GM18520 (cell line): ENCODE data around the gene GLYR1.

ENCODE experiments used
- ATAC-seq: cut with Tn5 transposase; IDR thresholded peaks from one replicate; pipeline ENCODE4 v1.9.1; 2021; ENCODE audit not compliant: unreplicated experiment

GLYR1 gene

GRCh38 chr16:4880006-4880580 is 33.0 kb upstream of the GLYR1 start:
- ATAC-seq = no peak

DNA sequence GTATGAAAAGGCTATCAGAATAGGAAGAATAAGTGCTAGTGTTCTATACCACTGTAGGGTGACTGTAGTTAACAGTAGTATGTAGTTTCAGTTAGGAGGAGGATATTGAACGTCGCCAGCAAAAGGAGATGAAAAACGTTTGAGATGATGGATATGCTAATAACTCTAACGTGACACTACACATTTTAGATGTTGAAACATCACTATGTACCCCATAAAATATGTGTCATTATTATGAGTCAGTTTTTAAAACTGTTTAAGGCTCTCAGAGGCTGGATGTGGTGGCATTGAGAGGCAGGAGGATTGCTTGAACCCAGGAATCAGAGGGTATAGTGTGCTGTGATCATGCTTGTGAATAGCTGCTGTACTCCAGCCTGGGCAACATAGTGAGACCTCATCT is 32.0 kb upstream of the GLYR1 start:
- no peak for ATAC-seq

GRCh38 chr16:4877380-4877685 is 30.2 kb upstream of the GLYR1 start:
- ATAC-seq = no peak

DNA sequence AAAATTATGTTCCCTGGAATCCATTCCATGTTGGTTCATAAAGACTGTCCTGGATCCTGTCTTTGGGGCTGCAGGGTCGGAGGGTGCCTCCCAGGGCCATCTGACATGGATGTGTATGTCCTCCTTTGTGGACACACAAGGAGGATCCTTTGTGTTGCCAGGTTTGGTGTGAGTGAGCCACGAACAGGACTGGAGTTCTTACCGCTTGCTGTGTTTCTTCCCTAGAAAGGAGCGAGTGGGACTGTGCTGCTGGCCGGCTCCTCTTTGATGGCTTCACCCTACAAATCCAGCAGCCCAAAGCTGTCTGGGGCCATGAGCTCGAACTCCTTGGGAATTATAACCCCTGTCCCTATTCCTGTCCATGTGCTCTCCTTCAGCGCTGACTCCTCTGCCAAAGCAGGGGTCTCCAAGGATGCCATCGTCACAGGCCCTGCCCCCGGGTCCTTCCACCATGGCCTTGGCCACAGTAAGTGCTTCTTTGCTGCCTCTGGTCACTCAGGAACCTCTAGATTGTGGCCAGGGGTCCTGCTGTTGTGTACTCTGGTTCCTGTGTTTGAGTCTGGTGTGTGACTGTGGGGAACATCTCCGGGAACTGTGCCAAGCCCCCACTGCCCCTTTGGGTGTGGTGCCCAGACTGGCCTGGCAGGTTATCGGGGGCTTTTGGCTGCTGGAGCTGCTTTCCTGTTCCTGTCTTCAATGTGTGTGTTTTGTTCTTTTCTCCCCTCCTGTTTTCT is 29.7 kb upstream of the GLYR1 start:
- ATAC-seq = no peak

- ATAC-seq = no peak
Measured at GRCh38 chr16:4874666-4875065, 27.6 kb upstream of the GLYR1 start.

GRCh38 chr16:4873091-4873490 is 26.0 kb upstream of the GLYR1 start:
- ATAC-seq = no peak

DNA sequence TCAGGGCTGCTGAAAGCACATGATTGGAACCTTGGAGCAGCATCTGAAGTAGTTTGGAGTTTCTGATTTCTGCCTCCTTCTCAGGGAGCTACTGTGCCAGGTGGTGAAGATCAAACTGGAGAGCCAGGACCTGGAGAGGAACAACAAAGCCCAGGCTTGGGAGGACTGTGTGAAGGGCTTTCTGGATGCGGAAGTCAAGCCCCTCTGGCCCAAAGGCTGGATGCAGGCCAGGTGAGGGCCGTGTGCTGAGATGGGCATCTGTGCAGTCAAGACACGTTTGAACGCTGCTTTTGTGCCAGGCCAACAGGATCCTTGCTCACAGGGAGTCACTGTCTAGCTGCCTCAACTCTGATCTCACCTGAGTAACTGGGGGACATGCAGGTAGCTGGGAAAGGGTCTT is 24.0 kb upstream of the GLYR1 start:
- no peak for ATAC-seq

- ATAC-seq = no peak
Measured at GRCh38 chr16:4870138-4870671, 23.1 kb upstream of the GLYR1 start.

GRCh38 chr16:4869147-4869805 is 22.2 kb upstream of the GLYR1 start:
- ATAC-seq = no peak

DNA sequence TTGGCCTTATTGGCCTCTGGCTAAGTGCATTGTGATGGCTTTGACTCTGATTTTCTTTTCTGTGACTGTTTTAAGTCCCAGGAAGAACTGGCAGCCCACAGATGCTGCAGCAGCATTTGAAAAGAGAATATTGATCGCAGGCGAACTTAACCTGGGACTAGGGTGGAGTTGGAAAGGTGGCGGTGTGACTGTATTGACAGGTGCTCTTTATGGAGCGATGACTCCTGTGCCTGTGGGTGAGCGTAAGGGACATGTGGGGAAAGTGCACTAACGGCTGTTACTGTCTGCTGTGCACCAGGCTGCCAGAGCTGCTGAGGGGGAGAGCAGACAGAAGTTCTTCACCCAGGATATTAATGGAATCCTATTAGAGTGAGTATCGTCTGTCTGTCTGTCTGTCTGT is 21.4 kb upstream of the GLYR1 start:
- no peak for ATAC-seq

DNA sequence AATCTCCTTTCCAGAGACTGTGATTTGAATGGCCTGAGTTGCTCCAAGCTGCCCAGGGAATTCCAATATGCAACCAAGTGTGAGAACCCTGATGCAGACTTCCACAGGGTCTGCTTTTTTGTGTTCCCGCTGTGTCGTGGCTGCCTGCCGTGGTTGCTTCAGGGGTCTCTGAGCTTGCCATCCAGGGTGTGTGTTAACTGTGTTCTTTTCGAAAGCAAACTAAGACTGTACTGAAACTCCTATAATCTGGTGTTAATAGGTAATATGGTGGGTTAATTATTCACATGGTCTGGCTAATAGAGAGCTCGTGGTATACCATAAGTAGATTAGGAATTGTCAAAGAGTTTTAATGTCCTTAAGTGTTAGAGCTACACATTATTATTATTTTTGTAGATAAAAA is 20.9 kb upstream of the GLYR1 start:
- ATAC-seq = no peak

DNA sequence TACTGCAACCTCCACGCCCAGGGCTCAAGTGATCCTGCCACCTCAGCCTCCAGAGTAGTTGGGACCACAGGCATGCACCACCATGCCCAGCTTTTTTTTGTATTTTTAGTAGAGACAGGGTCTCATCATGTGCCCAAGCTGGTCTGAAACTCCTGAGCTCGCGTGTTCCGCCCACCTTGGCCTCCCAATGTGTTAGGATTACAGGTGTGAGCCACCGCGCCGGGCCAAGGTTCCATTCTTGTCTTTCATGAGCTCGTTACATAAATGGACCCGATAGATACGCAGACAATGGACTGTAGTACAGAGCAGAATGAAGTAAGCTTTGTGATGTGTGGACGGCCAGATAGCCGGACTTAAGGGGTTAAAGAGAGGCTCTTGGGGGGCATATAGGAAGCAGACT is 19.5 kb upstream of the GLYR1 start:
- ATAC-seq = no peak

DNA sequence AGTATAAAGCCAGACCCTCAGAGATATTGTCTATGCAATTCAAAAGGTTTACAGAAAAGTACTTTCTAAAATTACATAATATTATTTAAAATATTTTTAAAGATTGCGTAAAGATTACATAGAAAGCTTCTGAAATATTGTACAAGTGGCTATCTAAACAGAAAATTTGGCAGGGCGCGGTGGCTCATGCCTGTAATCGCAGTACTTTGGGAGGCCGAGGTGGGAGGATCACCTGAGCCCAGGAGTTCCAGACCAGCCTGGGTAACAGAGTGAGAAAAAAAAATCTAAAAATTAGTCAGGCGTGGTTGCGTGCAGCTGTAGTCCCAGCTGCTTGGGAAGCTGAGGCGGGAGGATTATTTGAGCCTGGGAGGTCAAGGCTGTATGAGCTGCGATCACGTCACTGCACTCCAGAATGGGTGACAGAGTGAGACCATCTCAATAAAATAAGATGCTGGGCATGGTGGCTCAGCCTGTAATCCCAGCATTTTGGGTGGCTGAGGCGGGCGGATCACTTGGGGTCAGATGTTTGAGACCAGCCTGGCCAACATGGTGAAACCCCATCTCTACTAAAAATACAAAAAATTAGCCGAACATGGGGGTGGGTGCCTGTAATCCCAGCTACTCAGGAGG is 18.3 kb upstream of the GLYR1 start:
- no peak for ATAC-seq

DNA sequence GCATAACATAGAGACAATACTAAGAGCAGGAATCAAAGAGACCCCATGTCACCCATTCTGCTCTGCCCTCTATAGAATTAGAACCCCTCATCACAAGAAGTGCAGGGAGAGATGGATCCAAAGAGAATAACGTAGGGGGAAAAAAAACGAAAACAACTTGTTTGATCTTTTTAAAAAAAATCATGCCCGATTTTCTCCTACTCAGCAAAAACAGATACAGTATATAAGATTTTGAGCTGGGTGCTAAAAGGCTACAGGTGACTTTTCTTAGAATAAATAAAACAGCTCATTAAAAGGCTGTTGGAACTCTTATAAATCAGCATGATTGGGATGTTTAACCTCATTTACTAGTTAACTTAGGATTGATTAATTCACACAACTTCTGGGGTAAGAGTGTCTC is 17.6 kb upstream of the GLYR1 start:
- ATAC-seq = no peak

DNA sequence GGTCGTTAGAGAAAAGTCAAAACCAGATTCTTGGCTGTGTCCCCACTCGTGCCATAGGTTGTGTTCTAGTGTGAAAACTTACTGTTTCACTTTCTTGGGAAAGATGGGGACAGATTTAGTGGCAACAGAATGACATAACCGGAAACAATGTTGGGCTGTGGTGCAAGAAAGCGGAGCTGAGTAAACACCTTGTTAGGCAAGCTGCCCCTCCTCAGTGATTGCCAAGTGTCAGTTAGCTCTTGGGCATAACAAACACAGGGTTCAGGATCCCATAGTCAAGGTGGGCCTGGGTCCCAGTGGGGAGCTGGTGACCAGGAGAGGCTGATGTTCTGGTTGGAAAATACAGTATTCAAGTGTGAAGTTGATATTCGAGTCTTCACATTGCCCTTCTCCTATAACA is 15.6 kb upstream of the GLYR1 start:
- no peak for ATAC-seq

GRCh38 chr16:4860727-4861342 is 13.7 kb upstream of the GLYR1 start:
- ATAC-seq = no peak

DNA sequence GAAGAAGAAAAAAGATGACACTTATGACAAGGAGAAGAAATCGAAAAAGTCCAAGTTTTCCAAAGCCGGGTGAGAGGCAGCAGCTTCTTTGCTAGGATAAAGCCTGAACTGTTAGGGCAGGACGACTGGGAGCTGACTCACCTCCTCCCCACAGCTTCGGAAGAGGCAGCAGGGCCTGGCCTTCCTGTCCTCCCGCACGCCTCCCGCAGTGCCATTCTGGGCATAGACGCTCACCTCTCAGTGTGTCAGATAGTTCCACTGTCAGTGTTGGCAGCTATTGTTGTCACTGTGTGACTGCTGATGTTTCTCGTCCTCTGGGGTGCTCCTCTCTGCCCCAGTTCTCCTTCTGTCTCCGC is 12.8 kb upstream of the GLYR1 start:
- no peak for ATAC-seq

- no peak for ATAC-seq
Measured at GRCh38 chr16:4859190-4859899, 12.3 kb upstream of the GLYR1 start.

DNA sequence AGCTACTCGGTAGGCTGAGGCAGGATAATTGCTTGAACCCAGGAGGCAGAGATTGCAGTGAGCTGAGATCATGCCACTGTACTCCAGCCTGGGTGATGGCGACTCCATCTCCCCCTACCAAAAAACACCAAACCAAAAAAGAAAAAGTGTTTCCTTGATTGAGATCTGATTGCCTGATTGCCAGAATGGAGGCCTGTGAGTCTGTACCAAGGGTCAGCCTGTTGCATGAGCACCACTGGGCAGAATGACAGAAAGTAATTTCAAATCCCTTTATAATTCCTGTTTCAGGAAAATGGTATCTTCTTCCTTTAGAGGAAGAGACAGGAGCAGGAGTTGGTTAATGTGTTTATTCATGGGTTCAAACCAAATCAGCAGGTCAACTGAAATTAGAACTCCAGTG is 8.7 kb upstream of the GLYR1 start:
- ATAC-seq = no peak

GRCh38 chr16:4855371-4855770 is 8.3 kb upstream of the GLYR1 start:
- ATAC-seq = no peak
